MCF 10A (cell line): ENCODE data around the gene UGGT2. TPM values are rescaled to one million over a fixed set of nuclear protein-coding genes. Genes with fewer than 3 reads are reported as not detected.

ENCODE experiments used
- BruUV-seq: library from RNA; stranded (reverse); fragments of 400-500 nt; replicated peaks from 2 replicates; lab custom pipeline; 2021; lab: Mats Ljungman, UMichigan
- CTCF ChIA-PET: fragments of 300-600 bp; sonication (Branson Sonifier 250); formaldehyde crosslinking; extraction: SDS; loops from one replicate; lab custom pipeline; 2021; ENCODE audit warnings: antibody characterized with exemption, inconsistent platforms; lab: Yijun Ruan, JAX
- POLR2A ChIA-PET: fragments of 300-600, 350-650 bp; sonication (Branson Sonifier 250); formaldehyde crosslinking; extraction: SDS; loops from one replicate; lab custom pipeline; 2020; ENCODE audit warnings: antibody characterized with exemption, inconsistent platforms; lab: Yijun Ruan, JAX
- DNase-seq: peaks from one replicate; pipeline ENCODE4 v3.0.0-alpha.2; 2018; ENCODE audit not compliant: unreplicated experiment
- H3K27ac Mint-ChIP-seq: one replicate; pipeline ENCODE4 v1.8.0; 2022; ENCODE audit warnings: mild to moderate bottlenecking, low read depth, mixed read lengths; ENCODE audit not compliant: unreplicated experiment
- H3K27me3 Mint-ChIP-seq: one replicate; pipeline ENCODE4 v1.8.0; 2022; ENCODE audit warnings: mixed read lengths; ENCODE audit not compliant: insufficient read depth, unreplicated experiment
- H3K36me3 Mint-ChIP-seq: one replicate; pipeline ENCODE4 v1.8.0; 2022; ENCODE audit warnings: mild to moderate bottlenecking, moderate library complexity, mixed read lengths; ENCODE audit not compliant: insufficient read depth, unreplicated experiment
- H3K4me1 Mint-ChIP-seq: one replicate; pipeline ENCODE4 v1.8.0; 2022; ENCODE audit warnings: mixed read lengths; ENCODE audit not compliant: insufficient read depth, unreplicated experiment
- H3K4me3 Mint-ChIP-seq: one replicate; pipeline ENCODE4 v1.8.0; 2022; ENCODE audit warnings: mild to moderate bottlenecking, moderate library complexity, mixed read lengths; ENCODE audit not compliant: unreplicated experiment
- H3K9me3 Mint-ChIP-seq: one replicate; pipeline ENCODE4 v1.8.0; 2022; ENCODE audit warnings: mixed read lengths; ENCODE audit not compliant: unreplicated experiment
- intact Hi-C: fragments of 100-400 bp; cut with micrococcal nuclease; formaldehyde crosslinking; loops from 2 replicates; pipeline ENCODE4 v1.14.1; 2022
- total RNA-seq: library from RNA; stranded (reverse); gene quantifications from 2 replicates; pipeline ENCODE4 v1.2.3, GENCODE V29; 2022
- TF ChIP-seq, protein P1 (sequence below): fragments of 200-600 bp; IDR thresholded peaks from one replicate; pipeline ENCODE4 v1.8.0; 2022; ENCODE audit warnings: antibody characterized with exemption, mild to moderate bottlenecking; ENCODE audit not compliant: unreplicated experiment

The UGGT2 gene
- total RNA-seq, 1 experiment from 2014 or later = 54.0 TPM

DNA sequence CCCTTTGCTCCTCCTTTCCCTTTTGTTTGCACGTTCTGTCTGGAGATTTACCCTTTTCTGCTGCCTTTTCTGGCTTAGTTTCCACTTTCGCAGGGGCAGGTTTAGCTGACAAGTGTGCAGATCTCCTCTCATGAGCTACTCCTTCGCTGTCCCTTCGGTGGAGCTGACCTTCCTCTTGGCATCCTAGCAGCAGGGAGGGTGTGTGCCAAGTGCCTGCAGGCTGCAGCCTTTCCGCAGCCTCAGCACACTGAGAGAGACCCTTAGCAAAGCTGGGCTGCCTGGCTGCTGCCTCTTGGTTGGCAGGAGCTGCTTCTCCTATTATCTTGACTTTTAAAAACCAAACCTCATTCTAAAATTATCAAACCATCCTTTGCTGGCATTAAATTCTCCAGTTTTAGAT is 243.8 kb downstream of the UGGT2 start:
- TF ChIP-seq, protein P1, sequence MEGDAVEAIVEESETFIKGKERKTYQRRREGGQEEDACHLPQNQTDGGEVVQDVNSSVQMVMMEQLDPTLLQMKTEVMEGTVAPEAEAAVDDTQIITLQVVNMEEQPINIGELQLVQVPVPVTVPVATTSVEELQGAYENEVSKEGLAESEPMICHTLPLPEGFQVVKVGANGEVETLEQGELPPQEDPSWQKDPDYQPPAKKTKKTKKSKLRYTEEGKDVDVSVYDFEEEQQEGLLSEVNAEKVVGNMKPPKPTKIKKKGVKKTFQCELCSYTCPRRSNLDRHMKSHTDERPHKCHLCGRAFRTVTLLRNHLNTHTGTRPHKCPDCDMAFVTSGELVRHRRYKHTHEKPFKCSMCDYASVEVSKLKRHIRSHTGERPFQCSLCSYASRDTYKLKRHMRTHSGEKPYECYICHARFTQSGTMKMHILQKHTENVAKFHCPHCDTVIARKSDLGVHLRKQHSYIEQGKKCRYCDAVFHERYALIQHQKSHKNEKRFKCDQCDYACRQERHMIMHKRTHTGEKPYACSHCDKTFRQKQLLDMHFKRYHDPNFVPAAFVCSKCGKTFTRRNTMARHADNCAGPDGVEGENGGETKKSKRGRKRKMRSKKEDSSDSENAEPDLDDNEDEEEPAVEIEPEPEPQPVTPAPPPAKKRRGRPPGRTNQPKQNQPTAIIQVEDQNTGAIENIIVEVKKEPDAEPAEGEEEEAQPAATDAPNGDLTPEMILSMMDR = no peak
- no TSS peak for BruUV-seq
- intact Hi-C loops = no loop called here
- Mint-ChIP-seq H3K27me3 (no peaks in the 10 kb centered on the region), H3K27ac (no peak overlapping the region), H3K4me1 (no peaks in the 10 kb centered on the region), H3K4me3 (no peak overlapping the region), H3K9me3 (peaks cover 44% of the 10 kb centered on the region), H3K36me3 (peaks cover 28% of the 10 kb centered on the region)
- ChIA-PET CTCF (interaction anchor here (0.6 to 1.2 kb wide), 7 partner anchors 9 to 185 kb away, joined by 3 to 7 read pairs (median 3); no protein-coding TSS in a partner anchor), POLR2A (interaction anchor here (1.4 kb wide), 1 partner anchor 10 kb away, joined by 5 read pairs; no protein-coding TSS in a partner anchor)
- DNase-seq = no peak

DNA sequence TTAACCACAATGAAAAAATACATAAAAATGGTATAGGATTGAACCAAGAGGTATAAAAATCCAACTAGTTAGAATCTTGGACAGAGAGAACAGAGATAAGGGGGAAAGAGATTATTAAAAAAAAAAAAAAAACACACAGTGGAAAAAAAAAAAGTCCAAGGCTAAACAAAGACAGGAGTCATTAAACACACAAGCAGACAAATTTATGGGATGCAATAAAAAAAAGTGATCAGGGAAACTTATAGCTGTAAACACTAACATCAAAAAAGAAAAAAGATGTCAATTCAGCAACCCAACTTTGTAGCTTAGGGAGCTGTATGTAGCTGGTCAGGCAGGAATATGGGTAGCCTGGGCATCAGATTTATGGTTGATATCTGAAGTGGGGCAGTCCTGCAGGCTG is 247.3 kb downstream of the UGGT2 start:
- POLR2A ChIA-PET = interaction anchor here (0.6 kb wide), 1 partner anchor 129 kb away, joined by 3 read pairs; the partner anchor contains the start of gene DNAJC3
- Mint-ChIP-seq H3K27ac (no peak overlapping the region), H3K4me1 (no peaks in the 10 kb centered on the region), H3K9me3 (peaks cover 38% of the 10 kb centered on the region), H3K36me3 (peaks cover 39% of the 10 kb centered on the region), H3K4me3 (no peak overlapping the region), H3K27me3 (no peaks in the 10 kb centered on the region)
- no peak for DNase-seq
- intact Hi-C loops = no loop called here
- no TSS peak for BruUV-seq
- CTCF ChIA-PET = no interaction called here
- TF ChIP-seq, protein P1 = no peak

DNA sequence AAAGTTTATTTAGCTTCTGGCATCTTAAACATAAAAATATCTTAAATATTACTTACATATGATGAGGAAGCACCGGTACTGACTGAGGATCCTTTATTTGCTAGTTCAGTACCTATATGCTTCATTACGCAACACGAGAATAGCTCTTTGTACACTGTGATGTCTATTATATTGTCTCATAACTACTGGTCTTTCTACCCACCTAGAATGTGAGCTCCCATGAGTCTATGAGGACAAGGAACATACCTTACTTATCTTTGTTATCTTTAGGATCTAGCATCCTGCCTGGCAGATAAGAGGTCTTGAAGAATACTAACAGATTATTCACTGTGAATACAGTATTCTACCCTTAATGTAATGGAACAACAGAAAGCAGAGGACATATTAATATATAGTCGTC is 251.4 kb downstream of the UGGT2 start:
- POLR2A ChIA-PET = interaction anchor here (0.6 to 1.4 kb wide), 3 partner anchors 17 to 1454 kb away, joined by 3 to 4 read pairs (median 3); partner anchors contain the start of gene DNAJC3
- CTCF ChIA-PET = interaction anchor here (0.5 to 0.9 kb wide), 8 partner anchors 13 to 393 kb away, joined by 3 to 6 read pairs (median 4); no protein-coding TSS in a partner anchor

DNA sequence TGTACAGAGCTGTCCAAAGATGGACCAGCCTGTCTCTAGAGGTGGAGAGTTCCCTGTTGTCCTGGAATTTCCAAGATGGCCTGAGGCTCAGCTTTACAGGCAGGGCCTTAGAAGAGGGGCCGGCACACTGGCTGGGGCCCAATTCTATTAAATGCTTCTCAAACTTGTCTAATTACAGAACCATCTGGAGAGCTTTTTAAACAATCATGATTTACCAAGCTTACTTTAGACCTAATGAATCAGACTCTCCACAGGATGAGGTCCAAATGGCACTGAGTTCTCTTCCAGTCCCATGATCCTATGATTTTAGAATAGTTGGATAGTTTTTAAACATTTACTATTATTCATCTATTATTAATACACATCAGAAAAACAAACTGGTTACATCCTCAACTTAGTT is 252.8 kb downstream of the UGGT2 start:
- BruUV-seq = no TSS peak
- intact Hi-C loops = no loop called here
- Mint-ChIP-seq H3K4me1 (no peaks in the 10 kb centered on the region), H3K27me3 (no peaks in the 10 kb centered on the region), H3K9me3 (peaks cover under 1% of the 10 kb centered on the region), H3K27ac (no peak overlapping the region), H3K4me3 (no peak overlapping the region), H3K36me3 (peaks cover 49% of the 10 kb centered on the region)
- no peak for DNase-seq
- CTCF ChIA-PET = interaction anchor here (0.7 to 1.7 kb wide), 4 partner anchors 15 to 263 kb away, joined by 3 to 5 read pairs (median 4); no protein-coding TSS in a partner anchor
- POLR2A ChIA-PET = interaction anchor here (0.9 to 1.8 kb wide), 2 partner anchors 9 to 124 kb away, joined by 3 to 10 read pairs; partner anchors contain the start of gene DNAJC3
- TF ChIP-seq, protein P1 = no peak

More for the DNA sequence above, 251.4 kb downstream of the UGGT2 start:
- Mint-ChIP-seq H3K9me3 (peaks cover 13% of the 10 kb centered on the region), H3K4me3 (no peak overlapping the region), H3K27me3 (no peaks in the 10 kb centered on the region), H3K4me1 (no peaks in the 10 kb centered on the region), H3K27ac (no peak overlapping the region), H3K36me3 (peaks cover 41% of the 10 kb centered on the region)
- TF ChIP-seq, protein P1 = no peak
- intact Hi-C loops = no loop called here
- no peak for DNase-seq
- BruUV-seq = no TSS peak
